ENCODE measurements around the gene CABP1.
"Not testable (repeated sequence)": the region's sequence is repeated elsewhere in the genome, so short reads cannot be mapped to it uniquely, and the experiment has no call there.

DNA sequence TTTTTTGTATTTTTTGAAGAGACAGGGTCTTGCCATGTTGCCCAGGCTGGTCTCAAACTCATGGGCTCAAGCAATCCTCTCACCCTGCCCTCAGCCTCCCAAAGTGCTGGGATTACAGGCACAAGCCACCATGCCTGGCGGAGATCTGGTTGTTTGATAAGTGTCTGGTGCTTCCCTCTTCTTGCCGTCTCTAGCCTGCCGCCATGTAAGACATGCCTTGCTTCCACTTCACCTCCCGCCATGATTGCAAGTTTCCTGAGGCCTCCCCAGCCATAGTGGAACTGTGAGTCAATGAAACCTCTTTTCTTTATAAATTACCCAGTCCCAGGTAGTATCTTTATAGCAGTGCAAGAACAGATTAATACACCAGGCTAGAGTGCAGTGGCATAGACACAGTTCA lies 22.7 kb upstream of the CABP1 start:
- TF ChIP-seq EZH2phosphoT487 (conservative IDR thresholded peaks at IDR 0.05; ENCODE audit: low read length) = not testable (repeated sequence)
- TF ChIP-seq, protein P1, sequence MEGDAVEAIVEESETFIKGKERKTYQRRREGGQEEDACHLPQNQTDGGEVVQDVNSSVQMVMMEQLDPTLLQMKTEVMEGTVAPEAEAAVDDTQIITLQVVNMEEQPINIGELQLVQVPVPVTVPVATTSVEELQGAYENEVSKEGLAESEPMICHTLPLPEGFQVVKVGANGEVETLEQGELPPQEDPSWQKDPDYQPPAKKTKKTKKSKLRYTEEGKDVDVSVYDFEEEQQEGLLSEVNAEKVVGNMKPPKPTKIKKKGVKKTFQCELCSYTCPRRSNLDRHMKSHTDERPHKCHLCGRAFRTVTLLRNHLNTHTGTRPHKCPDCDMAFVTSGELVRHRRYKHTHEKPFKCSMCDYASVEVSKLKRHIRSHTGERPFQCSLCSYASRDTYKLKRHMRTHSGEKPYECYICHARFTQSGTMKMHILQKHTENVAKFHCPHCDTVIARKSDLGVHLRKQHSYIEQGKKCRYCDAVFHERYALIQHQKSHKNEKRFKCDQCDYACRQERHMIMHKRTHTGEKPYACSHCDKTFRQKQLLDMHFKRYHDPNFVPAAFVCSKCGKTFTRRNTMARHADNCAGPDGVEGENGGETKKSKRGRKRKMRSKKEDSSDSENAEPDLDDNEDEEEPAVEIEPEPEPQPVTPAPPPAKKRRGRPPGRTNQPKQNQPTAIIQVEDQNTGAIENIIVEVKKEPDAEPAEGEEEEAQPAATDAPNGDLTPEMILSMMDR (IDR thresholded peaks at IDR 0.05; ENCODE audit: insufficient read depth, low read length, poor library complexity, severe bottlenecking) = not testable (repeated sequence)

All from SU-DHL-6 (cell line).